Colon (tissue), 2 donors: ENCODE measurements around the gene AVPI1.
"Not testable (repeated sequence)": the region's sequence is repeated elsewhere in the genome, so short reads cannot be mapped to it uniquely, and the experiment has no call there.

Experiments used
- FAIRE-seq: peaks from 2 replicates; lab custom pipeline; 2012; peaks lifted over from hg19 to GRCh38; lab: Jason Lieb, UNC
- donor health status: control.
- donor health status: control.

Gene AVPI1

DNA sequence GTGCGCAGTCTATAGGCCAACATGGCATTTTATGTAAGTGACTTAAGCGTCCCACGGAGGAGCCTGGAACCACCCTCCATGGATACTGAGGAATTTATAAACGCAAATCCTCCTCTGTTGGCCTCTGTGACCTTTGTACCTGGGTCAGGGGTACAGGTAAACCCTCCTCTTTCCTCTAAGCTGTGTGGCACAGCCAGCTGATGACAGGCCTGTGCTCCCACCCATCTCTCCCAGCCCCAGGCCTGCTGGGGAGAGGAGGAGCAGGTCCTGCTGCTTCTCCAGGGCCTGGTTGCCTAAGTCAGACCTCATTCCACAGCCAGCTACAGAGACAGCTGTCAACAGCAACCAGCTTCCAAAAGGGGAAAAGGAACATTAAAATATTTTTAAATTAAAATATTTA, 5.0 kb downstream of the AVPI1 start:
- FAIRE-seq, result no peak

DNA sequence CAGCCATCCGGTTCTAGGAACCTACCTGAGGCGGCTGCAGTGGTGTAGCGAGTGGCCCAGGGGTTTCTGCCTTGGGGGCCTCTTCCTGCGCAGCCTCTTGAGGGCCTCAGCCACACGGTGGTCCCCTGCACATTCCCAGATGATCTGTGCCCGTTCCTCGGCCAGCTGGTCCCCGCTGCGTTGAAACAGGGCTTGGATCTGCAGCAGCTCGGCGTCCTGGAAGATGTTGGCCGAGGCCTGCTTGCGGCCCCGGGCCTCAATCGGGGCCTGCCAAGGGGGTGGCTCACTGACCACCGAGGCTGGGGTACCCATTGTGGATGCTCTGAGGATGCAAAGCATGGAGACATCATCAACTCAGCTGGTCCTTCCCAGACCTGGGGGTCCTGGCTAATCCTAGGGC, 7.4 kb downstream of the AVPI1 start:
- no peak for FAIRE-seq

DNA sequence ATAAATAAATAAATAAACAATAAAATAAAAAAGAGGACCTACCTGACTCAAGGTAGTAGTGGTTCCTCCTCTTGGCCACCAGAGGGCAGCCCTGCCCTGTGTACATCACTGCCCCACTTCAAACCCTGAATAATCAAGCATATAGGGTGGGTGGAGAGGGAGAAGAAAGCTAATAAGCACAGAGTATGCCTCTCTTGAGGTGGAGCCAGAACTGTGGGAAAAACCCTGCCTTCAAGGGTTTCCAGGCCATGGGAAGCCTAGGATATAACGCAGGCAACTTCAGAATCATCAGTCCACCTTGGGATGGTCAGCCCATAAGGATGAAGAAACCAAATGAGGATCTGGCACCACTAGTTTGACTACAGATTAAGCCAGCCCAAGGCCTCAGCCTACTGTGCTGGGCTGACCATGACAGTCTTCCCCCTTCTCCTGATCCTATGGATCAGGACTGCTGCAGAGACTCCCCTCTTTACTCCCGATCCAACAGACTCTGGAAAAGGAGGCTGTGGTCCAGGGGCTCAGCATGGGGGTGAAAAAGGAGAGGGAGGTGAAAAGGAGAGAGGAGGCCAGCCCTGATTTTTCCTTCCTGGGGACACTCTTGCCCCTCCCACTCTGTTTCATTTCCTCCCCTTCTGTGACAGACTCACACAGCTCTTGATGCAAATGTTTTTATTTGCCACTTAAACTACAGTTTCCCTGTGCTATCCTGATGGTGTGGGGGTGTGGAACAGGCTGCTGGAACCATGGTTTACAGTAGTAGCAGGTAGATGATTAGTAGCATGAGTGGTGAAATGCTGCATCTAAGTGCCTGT, 10.1 kb downstream of the AVPI1 start:
- FAIRE-seq, result no peak

- FAIRE-seq, result no peak
Observed at GRCh38 chr10:97675222-97675621, 11.8 kb downstream of the AVPI1 start.

- FAIRE-seq, result no peak
Observed at GRCh38 chr10:97673736-97674525, 13.1 kb downstream of the AVPI1 start.

DNA sequence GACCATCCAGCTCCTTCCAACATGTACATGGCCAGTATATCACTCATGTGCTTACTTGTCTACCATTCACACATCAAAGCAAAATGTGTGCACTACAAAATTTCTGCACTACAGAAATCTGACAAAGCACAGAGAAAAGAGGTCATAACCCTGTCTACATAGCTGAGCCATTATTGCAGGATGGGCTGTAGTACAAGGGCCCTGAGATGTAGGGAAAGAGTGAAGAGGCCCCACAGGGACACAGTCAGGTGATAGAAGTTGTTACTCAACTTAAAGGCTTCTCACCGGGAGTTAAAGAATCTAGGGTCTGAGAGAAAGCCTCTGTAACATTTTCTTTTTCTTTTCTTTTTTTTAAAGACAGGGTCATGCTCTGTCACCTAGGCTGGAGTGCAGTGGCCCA, 17.5 kb downstream of the AVPI1 start:
- FAIRE-seq, result no peak

- no peak for FAIRE-seq
Observed at GRCh38 chr10:97667463-97667862, 19.6 kb downstream of the AVPI1 start.

DNA sequence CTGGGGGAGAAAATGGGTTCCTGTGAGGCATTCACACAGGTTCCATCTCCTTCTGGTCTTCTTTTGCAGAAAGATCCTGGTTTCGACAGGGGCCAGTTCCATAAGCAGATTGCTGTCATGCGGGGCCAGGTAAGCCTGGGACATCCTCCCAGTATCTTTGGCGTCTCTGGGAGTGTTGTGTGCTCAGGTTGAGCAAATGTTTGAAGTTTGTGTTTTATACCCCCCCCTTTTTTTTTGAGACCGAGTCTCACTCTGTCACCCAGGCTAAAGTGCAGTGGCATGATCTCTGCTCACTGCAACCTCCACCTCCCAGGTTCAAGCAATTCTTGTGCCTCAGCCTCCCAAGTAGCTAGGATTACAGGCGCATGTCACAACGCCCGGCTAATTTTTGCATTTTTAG, 20.0 kb downstream of the AVPI1 start:
- no peak for FAIRE-seq

DNA sequence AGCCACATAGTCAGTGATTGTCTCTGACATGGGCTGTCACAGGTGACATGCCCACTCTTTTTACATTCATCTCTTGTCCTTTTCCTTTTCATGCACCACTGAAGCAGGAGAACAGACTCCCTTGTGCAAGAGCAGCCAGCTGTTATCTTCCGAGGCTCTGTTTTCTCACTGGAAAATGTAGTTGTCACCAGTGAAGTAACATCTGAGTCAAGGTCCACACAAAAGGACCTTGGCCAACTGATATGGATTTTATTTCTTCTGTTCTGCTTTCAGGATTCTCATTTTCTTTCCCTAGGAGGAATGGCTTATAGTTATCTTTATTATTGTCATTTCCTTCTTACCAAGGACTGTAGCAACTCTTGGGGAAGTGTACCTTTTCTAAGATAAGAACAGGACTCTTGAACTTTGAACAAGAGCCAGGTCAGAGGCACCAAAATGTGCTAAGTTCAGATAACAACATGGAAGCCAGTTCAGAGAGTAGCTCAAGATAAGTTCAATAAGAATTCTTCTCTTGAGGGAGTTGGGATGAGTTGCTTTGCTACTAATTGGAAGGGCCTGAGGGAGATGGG, 22.7 kb downstream of the AVPI1 start:
- FAIRE-seq, result no peak

GRCh38 chr10:97659589-97659988, 27.5 kb downstream of the AVPI1 start:
- FAIRE-seq, result no peak

- no peak for FAIRE-seq
Observed at GRCh38 chr10:97656777-97657176, 30.3 kb downstream of the AVPI1 start.

- FAIRE-seq, result no peak
Observed at GRCh38 chr10:97651773-97652172, 35.3 kb downstream of the AVPI1 start.

DNA sequence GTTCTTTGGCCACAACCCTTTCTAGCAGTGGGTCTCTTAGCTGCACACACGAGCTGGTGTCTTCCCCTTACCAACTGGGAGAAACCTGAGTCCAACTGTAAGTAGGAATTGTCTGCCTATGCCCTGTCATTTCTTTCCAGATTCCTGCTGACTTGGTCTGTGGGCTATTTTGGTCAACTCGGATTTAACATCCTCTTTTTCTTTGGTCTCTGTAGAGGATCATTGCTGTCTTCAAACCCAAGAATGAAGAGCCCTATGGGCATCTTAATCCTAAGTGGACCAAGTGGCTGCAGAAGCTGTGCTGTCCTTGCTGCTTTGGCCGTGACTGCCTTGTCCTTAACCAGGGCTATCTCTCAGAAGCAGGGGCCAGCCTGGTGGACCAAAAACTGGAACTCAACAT, 36.3 kb downstream of the AVPI1 start:
- FAIRE-seq, result no peak

DNA sequence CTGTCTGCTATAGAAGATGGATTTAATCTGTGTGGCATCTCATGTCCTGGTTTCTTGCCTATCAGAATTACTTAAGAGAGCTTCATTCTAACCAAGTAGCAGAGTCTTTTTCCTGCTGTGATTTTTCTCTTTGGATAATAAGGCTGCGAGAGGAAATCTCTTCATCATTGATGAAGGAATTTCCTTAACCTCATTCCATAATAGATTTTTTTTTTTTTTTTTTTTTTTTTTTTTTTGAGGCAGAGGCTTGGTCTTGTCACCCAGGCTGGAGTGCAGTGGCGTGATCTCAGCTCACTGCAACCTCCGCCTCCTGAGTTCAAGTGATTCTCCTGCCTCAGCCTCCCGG, 37.7 kb downstream of the AVPI1 start:
- not testable (repeated sequence) for FAIRE-seq

DNA sequence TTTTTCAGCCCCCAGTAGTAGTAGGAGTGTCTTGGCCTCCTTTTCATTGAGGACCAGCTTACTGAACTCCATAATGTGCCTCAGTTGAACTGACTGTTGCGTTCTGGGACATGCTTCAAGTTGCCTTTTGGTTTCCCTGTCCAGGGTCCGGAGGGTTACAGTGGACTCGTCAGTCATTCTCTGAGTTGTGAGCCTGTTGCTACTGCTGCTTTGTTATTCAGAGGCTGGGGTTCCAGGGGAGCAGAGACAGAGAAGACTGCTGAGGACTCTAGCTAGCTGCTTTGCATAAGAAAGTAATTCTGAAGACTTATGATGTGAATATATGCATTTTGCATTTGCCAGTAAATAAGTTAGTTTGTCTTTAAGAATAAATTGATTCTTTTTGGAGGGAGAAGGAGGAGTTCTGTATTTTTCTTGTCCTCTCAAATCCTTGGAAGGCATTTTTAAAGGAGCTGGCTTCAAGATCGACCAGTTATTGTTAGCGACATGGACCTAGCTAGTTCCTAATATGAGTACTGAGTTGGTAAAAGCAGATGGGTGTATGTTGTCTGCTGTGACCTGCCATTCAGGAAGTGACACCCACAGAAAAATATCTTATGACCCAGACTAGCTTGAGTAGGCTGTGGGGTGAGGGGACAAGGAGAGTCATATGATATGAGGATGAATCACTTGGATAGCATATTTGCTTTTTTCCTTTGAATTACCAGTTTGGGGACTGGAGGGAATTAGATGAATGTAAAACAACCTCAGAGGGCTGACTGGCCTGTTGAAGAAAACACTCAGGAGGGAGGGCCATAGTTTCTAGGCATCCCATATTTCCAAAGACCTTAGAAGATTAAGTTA, 38.3 kb downstream of the AVPI1 start:
- FAIRE-seq, result no peak

DNA sequence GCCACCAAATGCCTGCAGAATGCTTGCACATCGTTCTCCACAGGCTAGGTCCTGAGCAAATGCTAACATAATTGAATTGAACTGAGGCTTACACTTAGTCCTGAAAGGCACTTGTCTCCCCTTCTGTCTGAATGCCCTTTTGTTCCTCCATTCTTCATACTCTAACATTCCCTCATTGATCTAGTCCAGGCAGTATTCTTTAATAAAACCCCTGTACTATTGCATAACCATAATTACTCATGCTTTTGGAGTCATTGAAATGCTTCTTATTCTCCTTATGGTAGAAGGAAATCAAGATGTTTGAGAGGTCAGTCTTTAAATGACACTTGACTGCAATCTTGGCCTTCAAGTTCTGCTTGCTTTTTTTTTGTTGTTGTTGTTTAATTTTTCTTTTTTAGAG, 39.5 kb downstream of the AVPI1 start:
- FAIRE-seq, result no peak

DNA sequence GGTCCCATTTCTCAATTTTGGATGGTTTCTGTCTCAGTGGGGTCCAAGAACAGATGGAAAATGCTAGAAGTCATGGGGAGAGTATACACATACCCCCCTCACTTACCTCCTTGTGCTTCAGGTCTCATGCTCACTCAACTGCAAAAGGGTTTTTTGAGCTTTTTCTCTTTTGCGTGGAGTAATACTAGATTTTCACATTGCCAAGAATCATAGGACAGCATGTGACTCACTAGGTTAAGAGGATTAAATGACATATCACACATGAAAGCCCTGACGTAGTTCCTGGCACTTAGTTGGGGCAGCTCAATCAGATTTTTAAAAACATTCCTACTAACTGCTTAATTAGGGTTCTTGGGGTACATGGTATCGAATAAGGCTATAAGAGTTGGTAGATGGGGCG, 42.1 kb downstream of the AVPI1 start:
- FAIRE-seq, result no peak

GRCh38 chr10:97643441-97643985, 43.5 kb downstream of the AVPI1 start:
- FAIRE-seq, result no peak

DNA sequence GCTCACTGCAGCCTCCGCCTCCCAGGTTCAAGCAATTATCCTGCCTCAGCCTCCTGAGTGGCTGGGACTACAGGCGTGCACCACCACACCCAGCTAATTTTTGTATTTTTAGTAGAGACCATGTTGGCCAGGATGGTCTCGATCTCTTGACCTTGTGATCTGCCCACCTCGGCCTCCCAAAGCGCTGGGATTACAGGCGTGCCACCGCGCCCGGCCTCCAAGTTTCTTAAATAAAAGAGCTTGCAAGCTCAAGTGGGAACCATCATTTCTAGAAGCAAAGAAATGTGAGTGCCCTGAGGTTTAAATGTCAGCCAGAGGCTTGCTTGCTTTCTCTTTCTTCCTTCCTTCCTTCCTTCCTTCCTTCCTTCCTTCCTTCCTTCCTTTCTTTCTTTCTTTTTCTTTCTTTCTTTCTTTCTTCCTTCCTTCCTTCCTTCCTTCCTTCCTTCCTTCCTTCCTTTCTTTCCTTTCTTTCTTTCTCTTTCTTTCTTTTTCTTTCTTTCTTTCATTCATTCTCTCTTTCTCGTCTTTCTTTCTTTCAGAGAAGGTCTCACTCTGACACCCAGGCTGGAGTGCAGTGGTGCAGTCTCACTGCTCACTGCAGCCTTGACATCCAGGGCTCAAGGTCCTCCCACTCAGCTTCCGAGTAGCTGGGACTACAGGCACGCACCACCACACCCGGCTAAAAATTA, 44.4 kb downstream of the AVPI1 start:
- FAIRE-seq, result not testable (repeated sequence)

DNA sequence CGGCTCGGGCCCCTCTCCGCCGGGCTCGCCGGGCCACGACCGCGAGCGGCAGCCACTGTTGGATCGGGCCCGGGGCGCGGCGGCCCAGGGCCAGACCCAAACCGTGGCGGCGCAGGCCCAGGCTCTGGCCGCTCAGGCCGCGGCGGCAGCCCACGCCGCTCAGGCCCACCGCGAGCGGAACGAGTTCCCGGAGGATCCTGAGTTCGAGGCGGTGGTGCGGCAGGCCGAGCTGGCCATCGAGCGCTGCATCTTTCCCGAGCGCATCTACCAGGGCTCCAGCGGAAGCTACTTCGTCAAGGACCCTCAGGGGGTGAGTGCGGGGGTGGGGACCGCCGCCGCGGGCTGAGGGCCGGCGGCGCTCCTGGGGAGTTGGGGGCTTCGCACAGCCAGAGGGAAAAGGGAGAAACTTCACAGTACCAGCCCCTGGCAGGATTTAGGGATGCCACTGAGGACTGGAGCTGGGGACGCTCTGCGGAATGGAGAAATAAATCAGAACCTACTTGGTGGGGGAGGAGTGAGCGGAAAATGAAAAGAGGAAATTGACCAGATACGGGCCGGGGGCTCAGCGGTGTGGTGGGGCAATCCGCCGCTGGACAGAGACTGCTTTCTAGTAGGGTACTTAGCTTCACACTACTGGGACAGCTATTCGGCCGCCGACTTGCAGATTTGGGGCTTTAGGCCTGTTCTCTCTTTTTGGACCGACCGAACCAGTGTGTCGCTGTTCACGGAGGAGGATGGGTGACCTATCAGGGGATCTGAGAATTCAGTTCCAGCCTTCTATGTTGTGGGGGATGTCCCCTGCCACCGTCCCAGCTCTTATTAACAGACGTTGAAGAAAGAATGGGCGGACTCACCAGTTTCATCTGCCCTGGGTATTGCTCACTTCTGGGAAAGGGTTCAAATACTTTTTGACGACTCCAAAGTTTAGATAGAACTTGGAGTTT, 45.9 kb downstream of the AVPI1 start:
- FAIRE-seq, result no peak
